HCT116 (cell line): ENCODE results near the gene IFNGR2.

Experiments
- EZH2 ChIP-seq: fragments of 200-600 bp; sonication (generic); IDR thresholded peaks from 2 replicates; pipeline ENCODE4 v1.6.1; 2017; ENCODE audit warnings: antibody characterized with exemption, mixed run types
- TF ChIP-seq, protein P1 (sequence below): IDR thresholded peaks from 2 replicates; pipeline ENCODE4 v1.6.1; 2012
- TF ChIP-seq, protein P2 (sequence below), 3 experiments: fragments of 200-600 bp in 1 of 3; sonication (generic) in 1 of 3; IDR thresholded peaks in 2 of 3; conservative IDR thresholded peaks in 1 of 3; 2 replicates each; pipeline ENCODE4 v1.5.1; 2012 to 2017; ENCODE audit warnings: low read depth in 2 of 3, low read length in 2 of 3, antibody characterized with exemption in 1 of 3, borderline replicate concordance in 1 of 3, control low read depth in 1 of 3, mild to moderate bottlenecking in 1 of 3, mixed read lengths in 1 of 3, mixed run types in 1 of 3, moderate library complexity in 1 of 3; ENCODE audit not compliant: insufficient read depth in 1 of 3

DNA sequence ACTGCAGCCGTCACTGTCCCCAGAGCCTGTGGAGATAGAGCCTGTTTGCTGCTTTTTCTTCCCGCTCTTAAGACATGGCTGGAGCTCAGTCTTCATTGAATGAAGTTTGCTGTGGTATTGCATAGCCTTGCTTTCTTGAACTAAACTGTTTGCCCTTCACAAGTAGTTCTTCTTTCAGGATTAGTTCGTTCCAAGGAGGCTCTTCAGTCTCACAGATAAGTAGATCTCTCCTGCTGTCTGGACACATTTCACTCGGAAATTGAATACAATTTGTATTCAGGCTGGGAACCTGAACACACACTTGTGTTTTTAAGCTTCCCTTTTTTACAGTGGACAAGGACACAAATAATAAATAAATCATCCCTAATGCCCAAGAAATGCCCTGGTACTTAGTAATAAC is 43.8 kb upstream of the IFNGR2 start:
- TF ChIP-seq, protein P1, sequence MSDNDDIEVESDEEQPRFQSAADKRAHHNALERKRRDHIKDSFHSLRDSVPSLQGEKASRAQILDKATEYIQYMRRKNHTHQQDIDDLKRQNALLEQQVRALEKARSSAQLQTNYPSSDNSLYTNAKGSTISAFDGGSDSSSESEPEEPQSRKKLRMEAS = no peak
- TF ChIP-seq, protein P2, sequence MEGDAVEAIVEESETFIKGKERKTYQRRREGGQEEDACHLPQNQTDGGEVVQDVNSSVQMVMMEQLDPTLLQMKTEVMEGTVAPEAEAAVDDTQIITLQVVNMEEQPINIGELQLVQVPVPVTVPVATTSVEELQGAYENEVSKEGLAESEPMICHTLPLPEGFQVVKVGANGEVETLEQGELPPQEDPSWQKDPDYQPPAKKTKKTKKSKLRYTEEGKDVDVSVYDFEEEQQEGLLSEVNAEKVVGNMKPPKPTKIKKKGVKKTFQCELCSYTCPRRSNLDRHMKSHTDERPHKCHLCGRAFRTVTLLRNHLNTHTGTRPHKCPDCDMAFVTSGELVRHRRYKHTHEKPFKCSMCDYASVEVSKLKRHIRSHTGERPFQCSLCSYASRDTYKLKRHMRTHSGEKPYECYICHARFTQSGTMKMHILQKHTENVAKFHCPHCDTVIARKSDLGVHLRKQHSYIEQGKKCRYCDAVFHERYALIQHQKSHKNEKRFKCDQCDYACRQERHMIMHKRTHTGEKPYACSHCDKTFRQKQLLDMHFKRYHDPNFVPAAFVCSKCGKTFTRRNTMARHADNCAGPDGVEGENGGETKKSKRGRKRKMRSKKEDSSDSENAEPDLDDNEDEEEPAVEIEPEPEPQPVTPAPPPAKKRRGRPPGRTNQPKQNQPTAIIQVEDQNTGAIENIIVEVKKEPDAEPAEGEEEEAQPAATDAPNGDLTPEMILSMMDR (IDR thresholded peaks at IDR 0.05 in 2 of 3, conservative IDR thresholded peaks at IDR 0.05 in 1 of 3; ENCODE audit: borderline replicate concordance in 1 of 3, insufficient read depth in 1 of 3, low read depth in 2 of 3, low read length in 2 of 3) = no peak
- no peak for TF ChIP-seq EZH2
